ENCODE measurements around the gene SOST.

Gene SOST

GRCh38 chr17:43707184-43707583 lies 51.4 kb downstream of the SOST start:
- no peak for DNase-seq (ENCODE audit: low read depth)

GRCh38 chr17:43706235-43706634 lies 52.4 kb downstream of the SOST start:
- no peak for DNase-seq (ENCODE audit: low read depth)

All from GM04504 (cell line).